ENCODE measurements around the gene PRRC1. TPM values are rescaled to one million over a fixed set of nuclear protein-coding genes. Genes with fewer than 3 reads are reported as not detected.

The PRRC1 gene
- polyA plus RNA-seq, 3 donors = 10.8 to 20.6 (median 17.9) TPM

- intact Hi-C loops (cut with micrococcal nuclease) = no loop called here
Measured at GRCh38 chr5:127517110-127517479, 345 bp upstream of the PRRC1 start.

GRCh38 chr5:127518319-127518621, 830 bp downstream of the PRRC1 start:
- Histone ChIP-seq H3K9ac (ENCODE audit: insufficient read depth, low read length, poor library complexity, severe bottlenecking) (peak overlapping the region; percentile 93), H3K27ac (ENCODE audit: low read depth in 1 of 2, low read length in 2 of 2) (peak overlapping the region; percentile 69 to 92), H3K79me2 (ENCODE audit: insufficient read depth, low read length) (peaks cover 52% of the 10 kb centered on the region), H3K4me1 (ENCODE audit: control insufficient read depth in 1 of 2, insufficient read depth in 2 of 2, low read length in 2 of 2) (peaks cover 11 to 18% of the 10 kb centered on the region in 2 donors), H3K27me3 (ENCODE audit: control insufficient read depth in 2 of 2, insufficient read depth in 2 of 2, low read length in 2 of 2) (no peaks in the 10 kb centered on the region), H4K20me1 (ENCODE audit: insufficient read depth, low read length) (peaks cover 21% of the 10 kb centered on the region), H3K9me3 (replicated peaks in 1 of 2; ENCODE audit: control insufficient read depth in 1 of 2, insufficient read depth in 1 of 2, low read length in 2 of 2) (peaks cover 4 to 7% of the 10 kb centered on the region in 2 donors), H2AFZ (ENCODE audit: insufficient read depth, low read depth, low read length, poor library complexity, severe bottlenecking) (peak overlapping the region; percentile 100), H3K36me3 (replicated peaks in 1 of 2; ENCODE audit: control insufficient read depth in 1 of 2, insufficient read depth in 2 of 2, low read length in 2 of 2) (peaks cover 2 to 30% of the 10 kb centered on the region in 2 donors), H3K4me3 (replicated peaks in 1 of 3; ENCODE audit: low read depth in 2 of 3, low read length in 3 of 3) (peak overlapping the region; percentile 87 to 99 (median 99)), H3K4me2 (replicated peaks; ENCODE audit: extremely low read depth, low read length, poor library complexity, severe bottlenecking) (peak overlapping the region; percentile 93)
- Mint-ChIP-seq H3K9me3 (peaks cover 9 to 17% (median 13%) of the 10 kb centered on the region in 7 donors), H3K4me1 (peaks cover 21% of the 10 kb centered on the region), H3K27me3 (ENCODE audit: low read depth in 3 of 3) (peaks cover 0 to 2% (median 0%) of the 10 kb centered on the region in 3 donors), H3K27ac (peak overlapping the region in 6 of 7 donors; percentile 79 to 93 (median 88)), H3K36me3 (peaks cover 15 to 21% of the 10 kb centered on the region in 2 donors), H3K4me3 (peak overlapping the region; percentile 88 to 94)
- WGBS (ENCODE audit: insufficient coverage) = 4% methylated on average over 9 of the region's 10 CpGs
- TF ChIP-seq CTCF (IDR thresholded peaks at IDR 0.05) = no peak
- DNase-seq = no peak
- intact Hi-C loops (cut with micrococcal nuclease) = no loop called here

More at GRCh38 chr5:127517110-127517479, 345 bp upstream of the PRRC1 start:
- Mint-ChIP-seq H3K4me1 (peaks cover 21% of the 10 kb centered on the region), H3K4me3 (peak overlapping the region; percentile 86 to 88), H3K27ac (peak overlapping the region in 4 of 7 donors; percentile 26 to 79 (median 66)), H3K36me3 (peaks cover 11 to 15% of the 10 kb centered on the region in 2 donors), H3K27me3 (ENCODE audit: low read depth in 3 of 3) (peaks cover 0 to 2% (median 0%) of the 10 kb centered on the region in 3 donors), H3K9me3 (peaks cover 9 to 17% (median 13%) of the 10 kb centered on the region in 7 donors)
- no peak overlapping the region for H3K27ac ChIP-seq (ENCODE audit: low read depth in 1 of 2, low read length in 2 of 2)
- WGBS (ENCODE audit: insufficient coverage) = 14% methylated on average over 9 of the region's 9 CpGs
- no peak for TF ChIP-seq CTCF (IDR thresholded peaks at IDR 0.05)
- peak overlapping the region; percentile 35 for H3K9ac ChIP-seq (ENCODE audit: insufficient read depth, low read length, poor library complexity, severe bottlenecking)
- H3K9me3 ChIP-seq (replicated peaks in 1 of 2; ENCODE audit: control insufficient read depth in 1 of 2, insufficient read depth in 1 of 2, low read length in 2 of 2) = peaks cover 4 to 7% of the 10 kb centered on the region in 2 donors
- H3K4me1 ChIP-seq (ENCODE audit: control insufficient read depth in 1 of 2, insufficient read depth in 2 of 2, low read length in 2 of 2) = peaks cover 11 to 18% of the 10 kb centered on the region in 2 donors
- peak overlapping the region; percentile 100 for H2AFZ ChIP-seq (ENCODE audit: insufficient read depth, low read depth, low read length, poor library complexity, severe bottlenecking)
- H3K4me3 ChIP-seq (replicated peaks in 1 of 3; ENCODE audit: low read depth in 2 of 3, low read length in 3 of 3) = peak overlapping the region; percentile 39 to 99 (median 87)
- H3K4me2 ChIP-seq (replicated peaks; ENCODE audit: extremely low read depth, low read length, poor library complexity, severe bottlenecking) = peak overlapping the region; percentile 93
- H3K79me2 ChIP-seq (ENCODE audit: insufficient read depth, low read length) = peaks cover 46% of the 10 kb centered on the region
- no peaks in the 10 kb centered on the region for H3K27me3 ChIP-seq (ENCODE audit: control insufficient read depth in 2 of 2, insufficient read depth in 2 of 2, low read length in 2 of 2)
- H3K36me3 ChIP-seq (replicated peaks in 1 of 2; ENCODE audit: control insufficient read depth in 1 of 2, insufficient read depth in 2 of 2, low read length in 2 of 2) = peaks cover 0 to 23% of the 10 kb centered on the region in 2 donors
- H4K20me1 ChIP-seq (ENCODE audit: insufficient read depth, low read length) = peaks cover 21% of the 10 kb centered on the region
- DNase-seq = peak in 1 of 3 donors; percentile 27

Measured in CD14-positive monocyte (primary cell).